GM19467 (cell line): ENCODE results near the gene PAWR.

Experiments used
- ATAC-seq: cut with Tn5 transposase; IDR thresholded peaks from one replicate; pipeline ENCODE4 v1.9.1; 2021; ENCODE audit warnings: mild to moderate bottlenecking, moderate library complexity; ENCODE audit not compliant: unreplicated experiment

Gene PAWR, protein sequence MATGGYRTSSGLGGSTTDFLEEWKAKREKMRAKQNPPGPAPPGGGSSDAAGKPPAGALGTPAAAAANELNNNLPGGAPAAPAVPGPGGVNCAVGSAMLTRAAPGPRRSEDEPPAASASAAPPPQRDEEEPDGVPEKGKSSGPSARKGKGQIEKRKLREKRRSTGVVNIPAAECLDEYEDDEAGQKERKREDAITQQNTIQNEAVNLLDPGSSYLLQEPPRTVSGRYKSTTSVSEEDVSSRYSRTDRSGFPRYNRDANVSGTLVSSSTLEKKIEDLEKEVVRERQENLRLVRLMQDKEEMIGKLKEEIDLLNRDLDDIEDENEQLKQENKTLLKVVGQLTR

DNA sequence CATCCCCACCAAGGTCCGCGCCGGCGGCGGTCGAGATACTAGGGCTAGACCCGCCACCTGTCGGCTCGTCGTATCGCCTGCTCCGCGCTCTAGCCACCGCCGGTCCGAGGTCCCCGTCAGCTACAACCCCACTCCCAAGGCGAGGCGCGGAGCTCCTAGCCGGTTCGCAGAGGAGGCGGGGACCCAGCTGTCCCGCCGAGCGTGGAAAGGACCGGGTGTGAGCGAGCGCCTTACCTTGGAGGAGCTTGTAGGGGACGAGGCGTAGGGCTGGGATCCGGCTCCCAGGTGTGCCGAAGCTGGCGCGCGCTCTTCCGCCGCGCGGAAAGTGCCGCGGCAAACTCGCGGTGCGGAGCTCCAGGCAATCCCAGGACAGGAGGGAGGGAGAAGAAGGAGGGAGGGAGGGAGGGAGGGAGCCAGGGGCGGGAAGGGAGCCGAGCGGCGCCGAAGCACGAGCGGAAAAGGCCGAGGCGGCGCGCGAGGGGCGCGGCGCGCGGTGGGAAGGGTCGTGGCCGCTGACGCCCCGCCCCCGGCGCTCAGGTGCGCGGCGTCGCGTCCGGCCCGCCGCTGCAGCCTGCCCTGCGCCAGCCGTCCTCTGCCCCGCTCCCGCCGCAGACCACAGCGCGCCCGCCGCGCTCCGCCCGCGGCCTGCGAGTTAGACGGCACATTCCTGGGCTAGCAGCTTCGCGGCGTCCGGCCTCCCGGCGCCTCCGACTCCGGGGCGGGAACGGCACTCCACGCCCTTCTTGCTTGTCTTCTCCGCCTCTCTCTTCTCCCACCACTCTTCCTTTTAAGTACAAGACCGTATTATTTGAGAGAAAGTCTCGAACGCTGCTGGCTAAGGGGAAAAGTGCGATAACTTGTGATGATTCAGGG, at the start of gene PAWR:
Gene PAWR (minus strand): TSS at position 327 of the 873 bp plus-strand sequence. CDS start 720 bp downstream, outside the sequence.
- ATAC-seq, result peak; percentile 51

DNA sequence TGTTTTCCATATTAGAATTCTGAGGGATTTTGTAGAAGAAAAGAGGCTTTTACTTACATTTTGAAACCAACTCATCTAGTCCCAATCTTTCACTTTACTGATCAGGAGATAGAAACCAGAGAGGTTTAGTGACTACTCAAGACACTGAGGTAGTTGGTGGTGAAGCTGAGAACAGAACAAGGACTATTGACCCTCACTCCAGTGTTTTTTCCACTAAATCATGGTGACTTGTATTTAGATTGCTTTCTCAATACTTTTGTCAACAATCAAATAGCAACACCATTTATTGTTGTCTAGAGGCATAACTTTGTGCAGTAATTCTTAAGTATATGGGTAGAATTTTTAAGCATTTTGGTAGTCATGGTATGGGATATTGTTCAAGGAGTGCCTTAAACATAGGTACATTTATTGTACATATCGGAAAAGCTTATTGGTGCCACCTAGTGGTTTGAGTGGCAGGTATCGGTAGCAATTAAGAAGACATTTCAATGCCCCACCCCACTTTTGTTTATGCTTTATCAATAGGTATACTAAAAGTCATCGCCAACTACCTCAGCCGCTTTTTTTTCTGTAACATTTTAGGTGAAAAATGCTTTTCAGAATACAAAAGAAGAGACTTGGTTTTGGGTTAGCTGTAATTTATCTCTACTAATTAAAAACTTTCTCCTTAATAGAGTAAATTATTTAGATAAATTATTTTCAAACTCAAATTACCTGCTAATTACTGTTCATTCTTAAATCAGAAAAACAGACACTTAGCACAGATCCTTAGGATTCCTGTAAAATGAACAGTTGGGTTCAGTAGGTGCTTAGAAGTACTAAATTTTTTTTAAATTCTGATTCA, 47.3 kb upstream of the PAWR start:
- ATAC-seq, result no peak

DNA sequence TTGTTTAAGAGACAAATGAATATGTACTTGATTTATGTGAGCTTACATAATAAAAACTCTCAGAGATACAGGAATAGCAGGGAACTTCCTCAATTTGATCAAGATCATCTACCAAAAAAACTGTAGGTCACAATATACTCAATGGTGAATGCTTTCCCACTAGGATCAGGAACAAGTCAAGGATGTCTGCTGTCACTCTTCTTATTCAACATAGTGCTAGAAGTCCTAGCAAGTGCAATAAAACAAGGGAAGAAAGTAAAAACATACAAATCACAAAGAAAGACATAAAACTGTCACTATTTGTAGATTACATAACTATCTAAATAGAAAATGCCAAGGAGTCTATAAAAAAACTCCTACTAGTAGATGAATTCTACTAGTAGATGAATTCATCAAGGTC, 41.9 kb upstream of the PAWR start:
- no peak for ATAC-seq

DNA sequence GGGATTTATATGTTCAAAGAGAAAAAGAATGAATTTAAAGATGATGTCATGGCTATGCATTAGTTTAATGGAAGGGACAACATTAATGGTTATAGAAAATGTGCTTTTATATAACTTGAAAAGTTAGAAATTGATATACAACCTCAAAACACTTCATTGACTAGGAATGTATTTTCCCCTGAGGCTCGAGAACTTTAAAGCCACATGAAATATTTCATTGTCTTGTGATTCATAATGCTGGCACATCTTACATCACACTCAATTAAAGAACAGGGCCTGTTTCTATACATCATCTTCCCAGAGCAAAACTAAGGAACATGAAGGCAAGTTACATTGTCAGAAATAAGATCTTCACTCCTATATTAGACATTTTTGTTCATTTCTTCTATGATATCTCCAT, 35.2 kb upstream of the PAWR start:
- ATAC-seq, result no peak

DNA sequence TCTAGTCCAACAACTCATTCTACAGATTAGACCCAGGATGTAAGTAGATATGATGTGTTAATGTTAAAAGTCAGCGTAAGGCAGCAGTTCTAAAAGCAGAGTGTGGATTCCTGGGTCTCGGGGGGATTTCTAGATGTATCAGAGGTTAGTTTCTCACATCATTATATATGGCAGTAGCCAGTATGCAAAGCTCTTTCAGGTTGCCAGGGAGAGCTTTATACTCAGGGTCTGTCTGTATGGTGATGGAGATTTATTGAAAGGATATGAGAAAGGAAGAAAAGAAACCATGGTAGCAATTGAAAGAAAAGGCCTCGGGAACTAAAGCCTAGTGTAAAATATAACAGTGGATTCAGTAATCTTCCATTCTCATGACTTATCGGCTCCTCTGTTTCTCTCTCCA, 26.2 kb upstream of the PAWR start:
- ATAC-seq, result no peak

DNA sequence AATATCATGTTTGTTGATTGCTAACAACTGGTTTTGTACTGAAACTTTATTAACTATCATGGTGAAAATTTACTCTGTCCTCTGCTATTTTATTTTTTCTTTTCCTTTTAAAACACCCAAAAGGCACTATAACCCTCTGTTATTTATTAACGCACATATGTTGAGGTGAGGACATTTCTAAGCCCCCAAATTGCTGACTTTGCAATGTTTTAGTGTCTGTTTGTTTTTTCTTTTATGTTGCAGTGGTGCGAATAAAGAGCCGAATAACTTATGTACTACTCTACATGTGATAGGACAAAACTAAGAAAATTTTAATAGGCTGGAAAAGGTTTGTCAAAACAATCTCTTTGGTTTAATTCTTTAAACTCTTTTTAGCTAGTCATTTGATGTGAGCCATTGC, 24.5 kb upstream of the PAWR start:
- ATAC-seq, result no peak

DNA sequence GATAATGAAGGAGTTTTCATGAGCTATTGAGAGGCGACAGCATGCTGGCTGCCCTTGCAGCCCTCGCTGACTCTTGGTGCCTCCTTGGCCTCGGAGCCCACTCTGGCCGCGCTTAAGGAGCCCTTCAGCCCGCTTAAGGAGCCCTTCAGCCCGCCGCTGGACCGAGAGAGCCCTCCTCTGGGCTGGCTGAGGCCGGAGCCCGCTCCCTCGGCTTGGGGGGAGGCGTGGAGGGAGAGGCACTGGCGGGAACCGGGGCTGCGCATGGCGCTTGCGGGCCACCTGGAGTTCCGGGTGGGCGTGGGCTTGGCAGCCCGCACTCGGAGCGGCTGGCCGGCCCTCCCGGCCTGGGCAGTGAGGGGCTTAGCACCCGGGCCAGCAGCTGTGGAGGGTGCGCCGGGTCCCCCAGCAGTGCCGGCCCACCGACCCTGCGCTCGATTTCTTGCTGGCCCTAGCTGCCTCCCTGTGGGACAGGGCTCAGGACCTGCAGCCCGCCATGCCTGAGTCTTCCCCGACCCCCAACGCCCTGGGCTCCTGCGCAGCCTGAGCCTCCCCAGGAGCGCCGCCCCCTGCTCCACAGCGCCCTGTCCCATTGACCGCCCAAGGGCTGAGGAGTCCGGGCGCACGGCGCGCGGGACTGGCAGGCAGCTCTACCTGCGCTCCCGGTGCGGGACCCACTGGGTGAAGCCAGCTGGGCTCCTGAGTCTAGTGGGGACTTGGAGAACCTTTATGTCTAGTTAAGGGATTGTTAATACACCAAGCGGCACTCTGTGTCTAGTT, 20.1 kb upstream of the PAWR start:
- ATAC-seq, result no peak

DNA sequence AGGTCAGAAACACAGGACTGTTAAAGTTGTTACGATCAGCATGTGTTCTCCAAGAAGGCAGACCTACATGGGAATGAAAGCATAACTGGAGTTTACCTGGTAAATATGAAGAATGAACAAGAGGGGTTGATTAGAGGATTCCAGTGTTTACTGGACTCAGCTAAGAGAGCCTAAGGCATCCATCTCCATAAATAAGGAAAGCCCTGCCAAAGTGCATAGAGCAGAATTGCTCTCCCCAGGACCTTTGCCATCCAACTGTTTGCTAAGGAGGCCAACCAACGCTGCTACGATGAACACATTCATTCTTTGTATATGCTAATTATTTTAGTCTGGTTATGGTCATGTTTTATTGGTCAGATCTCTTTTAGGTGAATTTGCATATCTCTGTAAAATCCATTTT, 17.1 kb upstream of the PAWR start:
- no peak for ATAC-seq

DNA sequence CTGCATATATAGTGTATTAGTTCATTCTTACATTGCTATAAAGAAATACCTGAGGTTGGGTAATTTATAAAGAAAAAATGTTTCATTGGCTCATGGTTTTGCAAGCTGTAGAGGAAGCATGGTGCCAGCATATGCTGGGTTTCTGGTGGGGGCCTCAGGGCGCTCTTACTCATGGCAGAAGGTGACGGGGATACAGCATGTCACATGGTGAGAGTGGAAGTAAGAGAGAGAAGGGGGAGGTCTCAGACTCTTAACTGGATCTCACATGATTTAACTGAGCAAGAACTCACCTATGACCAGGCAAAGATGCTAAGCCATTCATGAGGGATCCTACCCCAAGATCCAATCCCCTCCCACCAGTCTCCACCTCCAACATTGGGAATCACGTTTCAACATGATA, 15.9 kb upstream of the PAWR start:
- ATAC-seq, result no peak

DNA sequence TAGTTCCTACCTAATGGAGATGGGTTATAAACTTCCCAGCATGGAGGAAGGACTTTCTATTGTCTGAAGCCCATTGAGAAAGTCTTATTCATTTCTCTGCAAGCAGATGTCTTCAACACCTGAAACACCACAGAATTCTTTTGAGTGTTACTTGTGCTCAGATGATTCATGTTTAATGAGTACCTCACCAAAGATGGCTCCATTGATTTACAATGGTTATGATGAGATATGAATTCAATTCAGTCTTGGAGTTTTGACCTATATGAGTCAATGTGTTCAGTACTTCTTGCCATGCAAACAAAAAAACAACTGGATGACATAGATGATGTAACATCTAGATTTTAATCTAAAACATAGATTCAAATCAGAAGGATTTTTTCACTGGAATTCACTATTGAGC, 15.4 kb upstream of the PAWR start:
- ATAC-seq, result no peak

DNA sequence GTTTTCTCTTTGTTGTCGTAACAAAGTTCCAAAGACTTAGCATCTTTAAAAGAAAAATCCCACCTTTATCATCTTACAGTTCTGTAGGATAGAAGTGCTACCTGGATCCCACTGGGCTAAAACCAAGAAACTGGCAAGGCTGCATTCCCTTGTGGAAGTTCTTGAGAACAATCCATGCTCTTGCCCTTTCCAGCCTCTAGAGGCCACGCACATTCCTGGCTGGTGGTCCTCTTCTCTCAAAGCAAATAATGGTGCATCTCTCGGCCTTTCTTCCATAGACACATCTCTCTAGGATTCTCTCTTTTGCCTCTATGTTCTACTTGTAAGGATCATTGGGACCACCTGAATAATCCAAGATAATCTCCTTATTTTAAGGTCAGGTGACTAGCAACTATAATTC, 8.2 kb upstream of the PAWR start:
- no peak for ATAC-seq

DNA sequence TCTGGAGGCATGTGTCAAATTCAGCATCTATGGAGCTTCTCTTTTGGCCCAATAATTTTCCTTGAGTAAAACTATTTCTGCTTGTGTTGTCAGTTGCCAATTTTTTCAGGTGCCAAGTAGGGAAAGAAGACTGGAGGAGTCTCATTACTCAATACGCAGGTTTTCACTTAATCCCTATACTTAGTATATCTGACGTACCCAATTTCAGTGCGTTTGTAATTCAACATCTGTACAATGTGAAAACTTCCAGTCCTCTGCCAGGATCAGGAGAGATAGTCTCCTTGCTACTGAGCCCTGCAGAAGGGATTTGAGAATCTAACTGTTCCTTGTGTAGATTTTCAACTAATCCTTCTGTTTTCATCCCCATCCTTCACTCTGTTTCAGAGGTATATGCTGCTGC, 5.7 kb upstream of the PAWR start:
- ATAC-seq, result no peak

DNA sequence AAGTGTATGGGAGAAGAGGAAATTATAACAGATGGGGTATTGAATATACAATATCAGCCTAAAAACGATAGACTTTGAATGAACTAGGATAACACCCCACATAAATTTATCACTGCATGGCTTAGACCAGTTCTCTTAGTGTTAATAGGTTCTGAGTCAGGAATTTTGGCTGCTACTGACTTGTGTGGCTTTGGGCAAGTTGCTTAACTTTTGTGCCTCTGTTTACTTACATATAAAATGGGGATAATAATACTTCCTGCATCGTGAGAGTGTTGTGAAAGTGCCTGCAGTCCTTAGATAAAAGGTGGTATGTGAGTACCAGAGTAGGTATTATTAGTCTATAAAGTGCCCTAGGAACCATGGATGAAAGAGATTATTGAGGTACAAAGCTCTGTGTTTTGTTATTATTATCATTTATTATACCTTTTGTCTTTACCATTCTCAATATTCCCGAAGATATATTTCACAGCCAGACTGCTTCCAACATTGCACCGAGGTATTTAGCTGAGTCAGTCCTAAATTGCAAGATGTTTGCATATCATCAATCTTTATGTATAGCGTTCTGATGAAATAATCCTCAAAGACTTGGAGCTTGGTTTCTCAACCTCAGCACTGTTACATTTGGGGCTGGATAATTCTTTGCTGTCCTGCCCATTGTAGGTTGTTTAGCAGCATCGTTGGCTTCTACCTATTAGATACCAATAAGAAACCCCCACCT, 2.3 kb upstream of the PAWR start:
- ATAC-seq, result no peak

DNA sequence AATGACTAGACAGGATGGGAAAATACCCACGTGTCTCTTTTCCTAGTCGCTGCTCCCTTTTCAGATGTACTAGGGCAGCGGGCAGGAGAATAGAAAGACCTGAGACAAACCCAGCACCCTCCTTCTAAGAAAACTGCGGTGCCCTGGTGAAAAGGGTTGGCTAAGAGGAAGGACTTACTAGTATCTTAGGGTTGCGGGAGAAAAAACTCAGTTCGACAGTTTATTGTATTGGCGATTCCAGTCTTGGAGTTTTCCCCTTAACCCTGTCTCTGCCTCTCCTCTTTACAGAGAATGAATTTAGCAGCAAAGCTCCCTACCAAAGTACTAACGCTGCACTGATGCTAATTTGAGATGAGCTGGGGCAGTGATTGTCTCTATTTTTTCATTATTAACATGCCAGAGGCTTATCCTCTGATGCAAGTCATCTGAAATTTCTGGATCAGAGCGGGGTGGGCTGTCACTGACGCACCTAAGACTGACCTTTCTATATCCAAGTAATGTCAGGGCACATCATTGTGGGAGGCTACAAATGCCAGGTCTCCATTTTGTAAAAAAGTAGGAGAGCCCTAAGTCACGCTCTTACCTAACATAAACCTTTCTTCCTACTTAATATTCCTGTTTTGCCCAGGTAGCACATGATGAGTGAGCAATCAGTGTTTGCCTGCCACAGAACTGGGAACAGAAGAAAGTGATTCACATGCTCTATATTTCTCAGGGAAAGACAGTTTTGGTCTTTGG, 916 bp upstream of the PAWR start:
- ATAC-seq, result no peak

DNA sequence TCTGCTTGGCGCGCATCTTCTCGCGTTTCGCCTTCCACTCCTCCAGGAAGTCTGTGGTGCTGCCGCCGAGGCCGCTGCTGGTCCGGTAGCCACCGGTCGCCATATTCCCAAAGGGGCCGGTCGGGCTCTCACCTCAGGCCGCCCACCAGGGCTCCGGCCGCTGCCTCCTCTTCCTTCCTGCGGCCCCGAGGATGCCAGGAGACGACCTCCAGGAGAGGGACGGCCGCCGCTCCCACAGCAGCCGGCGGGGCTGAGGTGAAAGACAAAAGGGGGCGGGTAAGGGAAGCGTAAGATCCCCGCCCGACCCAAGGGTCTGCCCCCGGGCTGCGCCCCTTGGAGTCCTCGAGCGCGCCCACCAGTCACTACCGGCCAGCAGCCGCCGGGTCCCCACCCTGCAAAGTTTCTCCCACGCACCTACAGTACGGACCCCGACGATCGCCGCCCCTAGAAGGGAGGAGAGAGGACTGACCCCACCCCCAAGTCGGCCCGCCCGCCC, 574 bp downstream of the PAWR start:
- ATAC-seq, result peak; percentile 32

DNA sequence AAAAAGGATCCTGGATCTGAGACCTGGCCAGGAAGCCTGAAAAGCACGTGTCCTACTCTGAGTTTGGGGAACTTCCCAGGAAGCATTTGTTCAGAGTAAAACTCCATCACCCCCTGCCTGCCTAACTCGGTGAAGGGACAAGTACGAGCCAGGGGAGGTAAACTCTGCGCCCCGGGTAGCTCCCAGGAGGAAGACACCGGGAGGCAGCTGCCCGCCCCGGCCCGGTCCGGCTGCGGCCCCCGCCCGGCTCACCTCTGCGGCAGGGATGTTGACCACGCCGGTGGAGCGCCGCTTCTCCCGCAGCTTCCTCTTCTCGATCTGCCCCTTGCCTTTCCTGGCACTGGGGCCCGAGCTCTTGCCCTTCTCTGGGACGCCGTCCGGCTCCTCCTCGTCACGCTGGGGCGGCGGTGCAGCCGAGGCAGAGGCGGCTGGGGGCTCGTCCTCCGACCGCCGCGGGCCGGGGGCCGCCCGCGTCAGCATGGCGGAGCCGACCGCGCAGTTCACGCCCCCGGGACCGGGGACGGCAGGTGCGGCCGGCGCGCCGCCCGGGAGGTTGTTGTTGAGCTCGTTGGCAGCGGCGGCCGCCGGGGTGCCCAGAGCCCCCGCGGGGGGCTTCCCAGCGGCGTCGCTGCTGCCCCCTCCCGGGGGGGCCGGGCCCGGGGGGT, 1.2 kb downstream of the PAWR start:
- ATAC-seq, result peak; percentile 20

DNA sequence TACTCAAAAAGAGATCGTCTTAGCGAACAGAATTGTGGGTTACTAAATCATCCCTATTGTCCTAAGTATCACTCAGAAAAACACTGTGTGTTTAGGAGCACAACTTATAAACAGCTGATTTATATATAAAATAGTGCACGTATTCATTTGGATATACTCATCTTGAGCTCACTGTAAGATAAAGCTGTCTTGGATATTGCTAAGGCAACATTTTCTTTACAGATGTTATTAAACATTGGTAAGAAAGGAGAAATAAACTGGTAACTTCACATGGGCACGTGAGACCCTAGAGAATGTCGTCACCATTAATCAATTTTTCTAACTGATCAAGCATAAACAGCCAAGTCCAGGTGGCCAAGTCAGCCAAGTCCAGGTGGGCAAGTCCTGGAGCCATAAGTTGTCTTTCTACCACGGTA, 1.7 kb downstream of the PAWR start:
- ATAC-seq, result no peak

DNA sequence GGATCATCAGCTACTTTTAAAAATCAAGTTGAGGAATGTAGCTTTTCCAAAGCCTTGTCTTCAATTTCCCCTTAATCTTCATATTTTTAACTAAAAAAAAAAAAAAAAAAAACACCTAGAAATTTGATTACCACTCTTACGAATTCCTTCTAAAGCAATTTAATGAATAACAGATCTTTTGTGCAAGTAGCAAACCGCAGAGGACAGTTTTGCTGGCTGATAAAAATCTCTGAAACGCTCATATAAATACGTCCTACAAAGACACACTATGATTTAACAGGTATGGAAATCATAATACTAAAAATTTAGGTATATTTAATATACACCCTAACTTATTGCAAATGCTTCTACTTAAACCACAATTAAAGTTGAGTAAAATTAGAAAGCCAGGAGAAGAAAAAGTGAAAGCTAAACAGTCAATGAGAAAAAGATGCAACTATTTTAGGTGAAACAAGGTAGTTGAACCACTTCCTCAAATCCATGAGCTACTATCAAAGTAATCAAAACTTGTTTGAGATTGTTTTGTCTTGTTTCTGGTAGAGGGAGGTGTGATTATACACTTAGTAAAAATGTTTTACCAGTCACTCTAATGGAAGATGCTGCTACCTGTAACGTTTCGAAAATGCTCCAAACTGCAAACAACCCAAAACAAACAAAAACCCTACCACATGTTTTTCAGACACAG, 2.2 kb downstream of the PAWR start:
- no peak for ATAC-seq
